GM23338 (cell line): Measurements from ENCODE around the gene GPT2. TPM values are rescaled to one million over a fixed set of nuclear protein-coding genes. Genes with fewer than 3 reads are reported as not detected.

Experiments used
- ATAC-seq: fragments of 200-7000 bp; cut with Tn5 transposase; 3 replicates; pipeline ENCODE4 v1.9.1; 2020
- DNase-seq: peaks from one replicate; pipeline ENCODE4 v3.0.0-alpha.2; 2015; ENCODE audit warnings: low spot score
- H2AFZ ChIP-seq: fragments of 200-600 bp; sonication (generic); 2 replicates; pipeline ENCODE4 v1.8.0; 2016; ENCODE audit warnings: antibody characterized with exemption, mild to moderate bottlenecking, moderate library complexity
- H3F3A ChIP-seq: fragments of 200-600 bp; sonication (generic); replicated peaks from 2 replicates; pipeline ENCODE4 v1.8.0; 2017; ENCODE audit warnings: antibody characterized with exemption, mixed run types, low read depth
- H3K27ac ChIP-seq: fragments of 200-600 bp; sonication (generic); 2 replicates; pipeline ENCODE4 v1.6.1; 2016; ENCODE audit warnings: low read depth
- H3K27me3 ChIP-seq: fragments of 200-600 bp; sonication (generic); 2 replicates; pipeline ENCODE4 v1.8.0; 2016; ENCODE audit warnings: mild to moderate bottlenecking, mixed run types, moderate library complexity; ENCODE audit not compliant: insufficient read depth
- H3K36me3 ChIP-seq: fragments of 200-600 bp; sonication (generic); 2 replicates; pipeline ENCODE4 v1.8.0; 2016; ENCODE audit warnings: mild to moderate bottlenecking; ENCODE audit not compliant: insufficient read depth
- H3K4me1 ChIP-seq: fragments of 200-600 bp; sonication (generic); 2 replicates; pipeline ENCODE4 v1.8.0; 2016; ENCODE audit warnings: mild to moderate bottlenecking, moderate library complexity; ENCODE audit not compliant: insufficient read depth
- H3K4me2 ChIP-seq: fragments of 200-600 bp; sonication (generic); 2 replicates; pipeline ENCODE4 v1.7.1; 2017; ENCODE audit warnings: mixed run types
- H3K4me3 ChIP-seq: fragments of 200-600 bp; sonication (generic); 2 replicates; pipeline ENCODE4 v1.6.1; 2016; ENCODE audit warnings: mixed run types
- H3K79me2 ChIP-seq: fragments of 200-600 bp; sonication (generic); replicated peaks from 2 replicates; pipeline ENCODE4 v1.8.0; 2017; ENCODE audit warnings: mild to moderate bottlenecking; ENCODE audit not compliant: insufficient read depth
- H3K9me2 ChIP-seq: fragments of 200-600 bp; sonication (generic); 2 replicates; pipeline ENCODE4 v1.8.0; 2017; ENCODE audit not compliant: insufficient read depth
- H4K20me1 ChIP-seq: fragments of 200-600 bp; sonication (generic); replicated peaks from 2 replicates; pipeline ENCODE4 v1.8.0; 2017; ENCODE audit warnings: mild to moderate bottlenecking; ENCODE audit not compliant: insufficient read depth
- H3K27ac Mint-ChIP-seq: 2 replicates; pipeline ENCODE4 v1.8.0; 2020; ENCODE audit warnings: inconsistent platforms, mild to moderate bottlenecking, moderate library complexity, mixed read lengths
- H3K27me3 Mint-ChIP-seq: 3 replicates; pipeline ENCODE4 v1.8.0; 2022; ENCODE audit warnings: low read depth, mild to moderate bottlenecking, moderate library complexity, mixed read lengths, inconsistent platforms; ENCODE audit not compliant: insufficient read depth, poor library complexity
- H3K36me3 Mint-ChIP-seq: 3 replicates; pipeline ENCODE4 v1.8.0; 2021; ENCODE audit warnings: low read depth, mild to moderate bottlenecking, inconsistent platforms, moderate library complexity, mixed read lengths
- H3K4me1 Mint-ChIP-seq: 3 replicates; pipeline ENCODE4 v1.8.0; 2020; ENCODE audit warnings: mild to moderate bottlenecking, inconsistent platforms, mixed read lengths
- H3K4me3 Mint-ChIP-seq: 3 replicates; pipeline ENCODE4 v1.8.0; 2021; ENCODE audit warnings: moderate library complexity, mild to moderate bottlenecking, inconsistent platforms, mixed read lengths
- H3K9me3 Mint-ChIP-seq: 3 replicates; pipeline ENCODE4 v1.8.0; 2020; ENCODE audit warnings: moderate library complexity, mild to moderate bottlenecking, inconsistent platforms, mixed read lengths
- CTCF ChIP-seq, 2 experiments: fragments of 200-600 bp in 1 of 2; sonication (generic) in 1 of 2; conservative IDR thresholded peaks; 2 replicates each; pipeline versions ENCODE4 v1.5.1 to v1.6.1; 2016 to 2017; ENCODE audit warnings: antibody characterized with exemption in 2 of 2, low read depth in 2 of 2, mild to moderate bottlenecking in 2 of 2, moderate library complexity in 1 of 2
- ETS1 ChIP-seq: IDR thresholded peaks from 2 replicates; pipeline ENCODE4 v1.6.1; 2016; ENCODE audit warnings: antibody characterized with exemption
- EZH2 ChIP-seq: fragments of 200-600 bp; sonication (generic); IDR thresholded peaks from one replicate; pipeline ENCODE4 v1.8.0; 2017; ENCODE audit warnings: antibody characterized with exemption, mild to moderate bottlenecking, low read depth; ENCODE audit not compliant: unreplicated experiment
- ZNF114 ChIP-seq: fragments of 250-450 bp; sonication (Bioruptor Pico); IDR thresholded peaks from 2 replicates; pipeline ENCODE4 v1.5.0; 2020; ENCODE audit warnings: mild to moderate bottlenecking, moderate library complexity
- ZNF462 ChIP-seq: fragments of 250-450 bp; sonication (Bioruptor Pico); IDR thresholded peaks from 2 replicates; pipeline ENCODE4 v1.5.0; 2020; ENCODE audit warnings: mild to moderate bottlenecking, moderate library complexity
- polyA plus RNA-seq: library from polyadenylated mRNA; unstranded; fragments of >200 nt; fragmentation: Nextera tagmentation; extraction: Ambion mirVana; gene quantifications from 2 replicates; pipeline ENCODE4 v1.2.1, GENCODE V29; 2016
- total RNA-seq: library from RNA; depleted of rRNA; stranded (reverse); fragments of >200 nt; shearing (Covaris generic); gene quantifications from 2 replicates; pipeline ENCODE4 v1.2.3, GENCODE V29; 2014

Gene GPT2
- total and polyA plus RNA-seq, 2 experiments from 2014 or later: 48.5 to 81.0 TPM

GRCh38 chr16:46853713-46854443, 30.3 kb upstream of the GPT2 start:
- Histone ChIP-seq H3K4me3 (no peak overlapping the region), H3K36me3 (no peaks in the 10 kb centered on the region), H3K27me3 (no peaks in the 10 kb centered on the region), H3K79me2 (no peaks in the 10 kb centered on the region), H3F3A (no peaks in the 10 kb centered on the region), H3K4me2 (no peak overlapping the region), H3K4me1 (no peaks in the 10 kb centered on the region), H4K20me1 (no peaks in the 10 kb centered on the region), H3K27ac (no peak overlapping the region), H2AFZ (peak overlapping the region; percentile 63), H3K9me2 (no peaks in the 10 kb centered on the region)
- ATAC-seq (peak; percentile 91), DNase-seq (peak; percentile 93)
- H3K27me3 Mint-ChIP-seq: no peaks in the 10 kb centered on the region
- H3K4me1 Mint-ChIP-seq: peaks cover 28% of the 10 kb centered on the region
- TF ChIP-seq CTCF (conservative IDR thresholded peaks at IDR 0.05; ENCODE audit: low read depth in 2 of 2) (peak; percentile 85 to 94), ZNF114 (CRISPR knock-in tag) (no peak), ZNF462 (CRISPR knock-in tag) (peak; percentile 77; the same call in 1 of the 2 replicates), ETS1 (no peak), EZH2 (no peak)
- H3K9me3 Mint-ChIP-seq: no peaks in the 10 kb centered on the region
- H3K4me3 Mint-ChIP-seq: no peak overlapping the region
- H3K36me3 Mint-ChIP-seq: no peaks in the 10 kb centered on the region
- H3K27ac Mint-ChIP-seq: no peak overlapping the region
